ENCODE data around the gene EMCN. TPM values are rescaled to one million over a fixed set of nuclear protein-coding genes. Genes with fewer than 3 reads are reported as not detected.

The EMCN gene
- total RNA-seq, 1 experiment from 2014 or later: not detected

GRCh38 chr4:100510551-100510950 is 7.3 kb downstream of the EMCN start:
- DNase-seq: no peak
- H3K4me3 ChIP-seq (ENCODE audit: insufficient read depth, low read depth, low read length): no peak overlapping the region
- H3K36me3 ChIP-seq (replicated peaks; ENCODE audit: control insufficient read depth, insufficient read depth, low read length): no peaks in the 10 kb centered on the region
- no peaks in the 10 kb centered on the region for H3K27me3 ChIP-seq (ENCODE audit: control insufficient read depth, insufficient read depth, low read length)

GRCh38 chr4:100509386-100509785 is 8.4 kb downstream of the EMCN start:
- Histone ChIP-seq H3K36me3 (replicated peaks; ENCODE audit: control insufficient read depth, insufficient read depth, low read length) (no peaks in the 10 kb centered on the region), H3K4me3 (ENCODE audit: insufficient read depth, low read depth, low read length) (no peak overlapping the region), H3K27me3 (ENCODE audit: control insufficient read depth, insufficient read depth, low read length) (no peaks in the 10 kb centered on the region)
- no peak for DNase-seq

DNA sequence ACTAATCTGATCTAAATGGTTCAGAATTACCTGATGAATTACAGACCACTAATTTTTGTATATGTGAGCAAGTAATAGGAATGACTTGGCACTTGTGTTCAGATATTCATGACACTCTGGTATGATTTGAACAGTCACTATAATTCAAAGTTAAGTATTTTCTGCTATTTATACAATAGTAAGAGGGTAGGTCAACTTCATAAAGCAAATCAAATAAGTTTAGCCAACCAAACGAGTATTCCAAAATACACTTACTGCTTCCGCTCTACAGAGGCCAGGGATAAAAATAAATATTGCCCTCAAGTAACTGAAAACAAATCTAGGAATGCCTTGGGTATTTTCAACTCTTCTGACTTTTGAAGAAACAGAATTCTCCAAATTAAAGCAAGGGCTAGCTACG is 9.1 kb downstream of the EMCN start:
- no peak for DNase-seq
- H3K4me3 ChIP-seq (ENCODE audit: insufficient read depth, low read depth, low read length): no peak overlapping the region
- no peaks in the 10 kb centered on the region for H3K27me3 ChIP-seq (ENCODE audit: control insufficient read depth, insufficient read depth, low read length)
- H3K36me3 ChIP-seq (replicated peaks; ENCODE audit: control insufficient read depth, insufficient read depth, low read length): no peaks in the 10 kb centered on the region

- Histone ChIP-seq H3K4me3 (ENCODE audit: insufficient read depth, low read depth, low read length) (no peak overlapping the region), H3K27me3 (ENCODE audit: control insufficient read depth, insufficient read depth, low read length) (no peaks in the 10 kb centered on the region), H3K36me3 (replicated peaks; ENCODE audit: control insufficient read depth, insufficient read depth, low read length) (no peaks in the 10 kb centered on the region)
- no peak for DNase-seq
Observed at GRCh38 chr4:100504086-100504874, 13.5 kb downstream of the EMCN start.

GRCh38 chr4:100497791-100498190 is 20.0 kb downstream of the EMCN start:
- DNase-seq: no peak
- no peak overlapping the region for H3K4me3 ChIP-seq (ENCODE audit: insufficient read depth, low read depth, low read length)
- H3K27me3 ChIP-seq (ENCODE audit: control insufficient read depth, insufficient read depth, low read length): no peaks in the 10 kb centered on the region
- no peaks in the 10 kb centered on the region for H3K36me3 ChIP-seq (replicated peaks; ENCODE audit: control insufficient read depth, insufficient read depth, low read length)

GRCh38 chr4:100495074-100495473 is 22.7 kb downstream of the EMCN start:
- DNase-seq: no peak
- H3K4me3 ChIP-seq (ENCODE audit: insufficient read depth, low read depth, low read length): no peak overlapping the region
- H3K36me3 ChIP-seq (replicated peaks; ENCODE audit: control insufficient read depth, insufficient read depth, low read length): no peaks in the 10 kb centered on the region
- H3K27me3 ChIP-seq (ENCODE audit: control insufficient read depth, insufficient read depth, low read length): no peaks in the 10 kb centered on the region

DNA sequence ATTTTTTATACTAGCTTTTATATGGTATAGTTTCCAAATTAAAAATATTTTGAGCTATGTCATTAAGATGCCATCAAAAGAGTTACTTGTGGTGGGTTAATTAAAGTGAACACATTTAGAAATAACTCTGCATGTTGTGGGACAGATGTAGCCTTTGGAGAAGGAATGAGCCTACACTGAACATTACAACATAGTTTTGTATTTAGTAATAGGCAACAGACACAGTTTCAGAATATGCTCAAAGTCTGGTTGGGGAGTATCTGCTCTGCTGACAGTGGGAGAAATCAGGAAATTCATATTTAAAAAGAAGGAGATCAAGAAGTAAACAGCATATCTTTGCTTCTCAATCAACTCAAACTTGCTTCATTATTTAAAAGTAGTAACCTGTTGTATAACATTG is 23.7 kb downstream of the EMCN start:
- DNase-seq: no peak
- Histone ChIP-seq H3K27me3 (ENCODE audit: control insufficient read depth, insufficient read depth, low read length) (no peaks in the 10 kb centered on the region), H3K36me3 (replicated peaks; ENCODE audit: control insufficient read depth, insufficient read depth, low read length) (no peaks in the 10 kb centered on the region), H3K4me3 (ENCODE audit: insufficient read depth, low read depth, low read length) (no peak overlapping the region)

DNA sequence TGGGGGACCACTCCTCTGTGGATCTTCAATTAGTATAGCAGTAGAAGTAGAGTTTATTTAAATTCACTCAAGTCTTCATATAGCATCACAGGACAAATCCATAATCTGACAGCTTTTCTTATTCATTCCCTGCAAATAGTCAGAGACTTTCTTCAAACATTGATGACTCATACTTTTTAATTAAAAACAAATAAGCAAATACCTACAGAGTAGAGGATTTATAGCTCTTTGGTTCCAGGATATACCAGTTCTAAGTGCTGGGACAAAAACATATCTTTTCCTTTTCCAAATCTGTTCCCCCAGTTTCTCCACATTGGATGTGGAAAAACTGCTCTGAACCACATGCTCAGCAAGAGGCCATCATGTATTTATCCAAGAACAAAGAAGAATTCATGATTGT is 24.1 kb downstream of the EMCN start:
- Histone ChIP-seq H3K4me3 (ENCODE audit: insufficient read depth, low read depth, low read length) (no peak overlapping the region), H3K27me3 (ENCODE audit: control insufficient read depth, insufficient read depth, low read length) (no peaks in the 10 kb centered on the region), H3K36me3 (replicated peaks; ENCODE audit: control insufficient read depth, insufficient read depth, low read length) (no peaks in the 10 kb centered on the region)
- DNase-seq: no peak

- no peak overlapping the region for H3K4me3 ChIP-seq (ENCODE audit: insufficient read depth, low read depth, low read length)
- no peak for DNase-seq
- no peaks in the 10 kb centered on the region for H3K36me3 ChIP-seq (replicated peaks; ENCODE audit: control insufficient read depth, insufficient read depth, low read length)
- no peaks in the 10 kb centered on the region for H3K27me3 ChIP-seq (ENCODE audit: control insufficient read depth, insufficient read depth, low read length)
Observed at GRCh38 chr4:100492129-100492528, 25.7 kb downstream of the EMCN start.

- DNase-seq: no peak
- Histone ChIP-seq H3K27me3 (ENCODE audit: control insufficient read depth, insufficient read depth, low read length) (no peaks in the 10 kb centered on the region), H3K36me3 (replicated peaks; ENCODE audit: control insufficient read depth, insufficient read depth, low read length) (no peaks in the 10 kb centered on the region), H3K4me3 (ENCODE audit: insufficient read depth, low read depth, low read length) (no peak overlapping the region)
Observed at GRCh38 chr4:100489305-100489704, 28.5 kb downstream of the EMCN start.

- no peak for DNase-seq
Observed at GRCh38 chr4:100486496-100486895, 31.3 kb downstream of the EMCN start.

DNA sequence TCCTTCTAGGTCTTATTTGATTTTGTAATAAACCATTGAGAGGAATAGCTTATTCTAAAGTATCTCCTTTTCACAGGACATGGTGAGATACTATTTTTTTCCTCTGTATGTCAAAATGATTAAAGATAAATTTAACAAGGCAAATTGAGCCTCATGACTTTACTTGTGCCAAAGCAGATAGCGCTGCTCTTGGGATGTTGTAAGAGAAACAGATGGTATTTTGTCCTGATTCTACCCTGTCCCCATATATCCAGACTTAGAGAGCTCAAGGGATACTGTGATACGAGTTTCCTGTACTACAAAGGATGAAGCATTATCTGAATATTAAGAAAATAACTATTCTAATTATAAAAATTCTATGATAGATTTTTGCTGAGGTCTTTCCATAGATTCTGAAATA is 34.0 kb downstream of the EMCN start:
- H3K36me3 ChIP-seq (replicated peaks; ENCODE audit: control insufficient read depth, insufficient read depth, low read length): no peaks in the 10 kb centered on the region
- H3K27me3 ChIP-seq (ENCODE audit: control insufficient read depth, insufficient read depth, low read length): no peaks in the 10 kb centered on the region
- DNase-seq: no peak
- no peak overlapping the region for H3K4me3 ChIP-seq (ENCODE audit: insufficient read depth, low read depth, low read length)

More at GRCh38 chr4:100486496-100486895, 31.3 kb downstream of the EMCN start:
- no peaks in the 10 kb centered on the region for H3K27me3 ChIP-seq (ENCODE audit: control insufficient read depth, insufficient read depth, low read length)
- H3K36me3 ChIP-seq (replicated peaks; ENCODE audit: control insufficient read depth, insufficient read depth, low read length): no peaks in the 10 kb centered on the region
- no peak overlapping the region for H3K4me3 ChIP-seq (ENCODE audit: insufficient read depth, low read depth, low read length)

DNA sequence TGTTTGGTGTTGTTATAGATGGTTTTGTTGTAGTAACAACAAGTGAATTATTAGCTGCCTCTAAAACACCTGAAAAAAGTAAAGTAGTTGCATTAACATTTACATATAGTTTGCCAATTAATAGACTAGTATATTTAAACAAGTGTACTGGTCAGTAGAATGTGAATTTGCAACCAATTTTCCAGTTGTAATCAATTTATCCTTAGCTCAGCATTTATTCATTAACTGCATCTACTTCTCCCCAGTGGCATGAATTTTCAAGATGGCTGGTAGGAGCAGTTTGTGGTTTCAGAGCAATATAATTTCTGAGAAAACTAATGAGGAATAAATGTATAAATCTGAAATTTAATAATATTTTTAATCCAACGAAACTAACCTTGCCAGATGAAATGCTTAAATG is 37.9 kb downstream of the EMCN start:
- no peak for DNase-seq
- H3K27me3 ChIP-seq (ENCODE audit: control insufficient read depth, insufficient read depth, low read length): no peaks in the 10 kb centered on the region
- no peaks in the 10 kb centered on the region for H3K36me3 ChIP-seq (replicated peaks; ENCODE audit: control insufficient read depth, insufficient read depth, low read length)
- H3K4me3 ChIP-seq (ENCODE audit: insufficient read depth, low read depth, low read length): no peak overlapping the region

DNA sequence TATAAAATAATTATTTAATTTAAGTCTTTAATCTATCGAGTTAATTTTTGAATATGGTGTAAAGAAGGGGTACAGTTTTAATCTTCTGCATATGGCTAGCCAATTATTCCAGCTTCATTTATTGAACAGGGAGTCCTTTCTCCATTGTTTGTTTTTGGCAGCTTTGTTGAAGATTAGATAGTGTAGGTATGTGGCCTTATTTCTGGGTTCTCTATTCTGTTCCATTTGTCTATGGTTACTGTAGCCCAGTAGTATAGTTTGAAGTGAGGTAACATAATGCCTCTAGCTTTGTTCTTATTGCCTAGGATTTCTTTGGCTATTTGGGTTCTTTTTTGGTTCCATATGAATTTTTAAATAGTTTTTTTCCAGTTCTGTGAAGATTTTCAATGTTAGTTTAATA is 48.3 kb downstream of the EMCN start:
- H3K27me3 ChIP-seq (ENCODE audit: control insufficient read depth, insufficient read depth, low read length): no peaks in the 10 kb centered on the region
- H3K4me3 ChIP-seq (ENCODE audit: insufficient read depth, low read depth, low read length): no peak overlapping the region
- H3K36me3 ChIP-seq (replicated peaks; ENCODE audit: control insufficient read depth, insufficient read depth, low read length): no peaks in the 10 kb centered on the region
- DNase-seq: no peak

DNA sequence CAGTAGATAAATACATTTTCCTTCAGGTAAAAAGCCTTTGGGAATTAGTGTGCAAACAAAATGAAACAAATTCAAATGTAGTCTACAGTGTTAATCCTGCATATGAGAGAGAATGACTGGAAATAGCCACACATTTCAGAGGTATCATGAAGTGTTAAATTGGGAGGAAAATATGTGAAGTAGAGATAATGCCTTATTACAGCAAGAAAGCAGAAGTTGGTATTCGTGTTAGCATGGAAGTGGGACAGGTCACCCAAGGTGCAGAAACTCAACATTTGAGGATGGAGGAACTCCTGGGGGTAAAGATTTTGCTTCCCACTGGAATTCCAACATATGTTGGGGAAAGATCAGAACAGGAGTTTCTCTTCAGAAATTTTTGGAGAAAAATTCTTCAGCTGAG is 51.3 kb downstream of the EMCN start:
- Histone ChIP-seq H3K4me3 (ENCODE audit: insufficient read depth, low read depth, low read length) (no peak overlapping the region), H3K36me3 (replicated peaks; ENCODE audit: control insufficient read depth, insufficient read depth, low read length) (no peaks in the 10 kb centered on the region), H3K27me3 (ENCODE audit: control insufficient read depth, insufficient read depth, low read length) (no peaks in the 10 kb centered on the region)
- no peak for DNase-seq
